Neural progenitor cell (in vitro differentiated cells): ENCODE results near the gene RNU6-8. TPM values are rescaled to one million over a fixed set of nuclear protein-coding genes. Genes with fewer than 3 reads are reported as not detected.

Experiments
- DNase-seq: peaks from one replicate; pipeline ENCODE4 v3.0.0-alpha.2; 2016; ENCODE audit warnings: low spot score
- H2AFZ ChIP-seq: fragments of 200-600 bp; sonication (generic); replicated peaks from 2 replicates; pipeline ENCODE4 v1.6.1; 2016; ENCODE audit warnings: antibody characterized with exemption
- H3F3A ChIP-seq: fragments of 200-600 bp; sonication (generic); 2 replicates; pipeline ENCODE4 v1.6.1; 2016; ENCODE audit warnings: antibody characterized with exemption, low read depth
- H3K27ac ChIP-seq: fragments of 200-600 bp; sonication (generic); 2 replicates; pipeline ENCODE4 v1.5.1; 2016; ENCODE audit warnings: mild to moderate bottlenecking
- H3K27me3 ChIP-seq: fragments of 200-600 bp; sonication (generic); 2 replicates; pipeline ENCODE4 v1.6.1; 2016; ENCODE audit warnings: mild to moderate bottlenecking, moderate library complexity
- H3K36me3 ChIP-seq: fragments of 200-600 bp; sonication (generic); 2 replicates; pipeline ENCODE4 v1.5.1; 2016
- H3K4me1 ChIP-seq: fragments of 200-600 bp; sonication (generic); 2 replicates; pipeline ENCODE4 v1.6.1; 2016; ENCODE audit warnings: mixed run types
- H3K4me2 ChIP-seq: fragments of 200-600 bp; sonication (generic); 2 replicates; pipeline ENCODE4 v1.6.1; 2016
- H3K4me3 ChIP-seq: fragments of 200-600 bp; sonication (generic); 2 replicates; pipeline ENCODE4 v1.5.1; 2016
- H3K79me2 ChIP-seq: fragments of 200-600 bp; sonication (generic); 2 replicates; pipeline ENCODE4 v1.6.1; 2016; ENCODE audit warnings: low read depth
- H3K9ac ChIP-seq: fragments of 200-600 bp; sonication (generic); 2 replicates; pipeline ENCODE4 v1.6.1; 2016
- H3K9me3 ChIP-seq: fragments of 200-600 bp; sonication (generic); 2 replicates; pipeline ENCODE4 v1.5.1; 2016; ENCODE audit warnings: low read depth
- H4K20me1 ChIP-seq: fragments of 200-600 bp; sonication (generic); 2 replicates; pipeline ENCODE4 v1.6.1; 2016; ENCODE audit warnings: low read depth
- H3K27ac Mint-ChIP-seq: 3 replicates; pipeline ENCODE4 v1.8.0; 2021; ENCODE audit warnings: mixed read lengths
- H3K27me3 Mint-ChIP-seq: 2 replicates; pipeline ENCODE4 v1.8.0; 2022; ENCODE audit warnings: low read depth, mild to moderate bottlenecking, inconsistent platforms, moderate library complexity, mixed read lengths; ENCODE audit not compliant: insufficient read depth
- H3K36me3 Mint-ChIP-seq: 3 replicates; pipeline ENCODE4 v1.8.0; 2021; ENCODE audit warnings: mixed read lengths
- H3K4me1 Mint-ChIP-seq: 3 replicates; pipeline ENCODE4 v1.8.0; 2021; ENCODE audit warnings: mixed read lengths
- H3K4me3 Mint-ChIP-seq: 3 replicates; pipeline ENCODE4 v1.8.0; 2021; ENCODE audit warnings: mild to moderate bottlenecking, moderate library complexity, mixed read lengths
- H3K9me3 Mint-ChIP-seq: 3 replicates; pipeline ENCODE4 v1.8.0; 2020; ENCODE audit warnings: mixed read lengths
- CTCF ChIP-seq: fragments of 200-600 bp; sonication (generic); IDR thresholded peaks from 2 replicates; pipeline ENCODE4 v1.5.1; 2017; ENCODE audit warnings: antibody characterized with exemption, mild to moderate bottlenecking
- EZH2 ChIP-seq: fragments of 200-600 bp; sonication (generic); IDR thresholded peaks from 2 replicates; pipeline ENCODE4 v1.6.1; 2017; ENCODE audit warnings: antibody characterized with exemption, mild to moderate bottlenecking, moderate library complexity
- EZH2phosphoT487 ChIP-seq: fragments of 200-600 bp; sonication (generic); IDR thresholded peaks from 2 replicates; pipeline ENCODE4 v1.6.1; 2017; ENCODE audit warnings: antibody characterized with exemption
- total RNA-seq: library from RNA; depleted of rRNA; stranded (reverse); fragments of >200 nt; gene quantifications from 2 replicates; pipeline ENCODE4 v1.2.3, GENCODE V29; 2015; ENCODE audit warnings: low replicate concordance

The RNU6-8 gene
- total RNA-seq, 1 donor from 2014 or later: not detected

- Histone ChIP-seq H3F3A (peaks cover 15% of the 10 kb centered on the region), H3K4me1 (peaks cover 9% of the 10 kb centered on the region), H3K27ac (no peak overlapping the region), H3K9ac (no peak overlapping the region), H4K20me1 (no peaks in the 10 kb centered on the region), H2AFZ (no peak overlapping the region), H3K4me3 (no peak overlapping the region), H3K79me2 (no peaks in the 10 kb centered on the region), H3K36me3 (no peaks in the 10 kb centered on the region), H3K9me3 (no peaks in the 10 kb centered on the region), H3K27me3 (no peaks in the 10 kb centered on the region), H3K4me2 (no peak overlapping the region)
- DNase-seq: no peak
- Mint-ChIP-seq H3K4me3 (no peak overlapping the region), H3K36me3 (no peaks in the 10 kb centered on the region), H3K4me1 (peaks cover 12% of the 10 kb centered on the region), H3K9me3 (no peaks in the 10 kb centered on the region), H3K27ac (no peak overlapping the region), H3K27me3 (peaks cover 3% of the 10 kb centered on the region)
- TF ChIP-seq EZH2 (no peak), CTCF (no peak), EZH2phosphoT487 (no peak)
These were observed 47.6 kb upstream of the RNU6-8 start for GRCh38 chr14:32250681-32251080.

GRCh38 chr14:32249780-32250179 is 46.7 kb upstream of the RNU6-8 start:
- H3K79me2 ChIP-seq: no peaks in the 10 kb centered on the region
- H4K20me1 ChIP-seq: no peaks in the 10 kb centered on the region
- Mint-ChIP-seq H3K27ac (no peak overlapping the region), H3K27me3 (peaks cover 3% of the 10 kb centered on the region), H3K4me1 (peaks cover 8% of the 10 kb centered on the region), H3K9me3 (no peaks in the 10 kb centered on the region), H3K36me3 (no peaks in the 10 kb centered on the region), H3K4me3 (no peak overlapping the region)
- peaks cover 5% of the 10 kb centered on the region for H3K4me1 ChIP-seq
- H2AFZ ChIP-seq: no peak overlapping the region
- H3K36me3 ChIP-seq: no peaks in the 10 kb centered on the region
- no peak overlapping the region for H3K9ac ChIP-seq
- no peak for TF ChIP-seq EZH2
- TF ChIP-seq EZH2phosphoT487: no peak
- TF ChIP-seq CTCF: no peak
- peaks cover 6% of the 10 kb centered on the region for H3F3A ChIP-seq
- no peaks in the 10 kb centered on the region for H3K27me3 ChIP-seq
- H3K9me3 ChIP-seq: no peaks in the 10 kb centered on the region
- no peak overlapping the region for H3K27ac ChIP-seq
- no peak overlapping the region for H3K4me3 ChIP-seq
- no peak for DNase-seq
- H3K4me2 ChIP-seq: no peak overlapping the region

- H3K27me3 Mint-ChIP-seq: peaks cover 3% of the 10 kb centered on the region
- no peaks in the 10 kb centered on the region for H3K9me3 Mint-ChIP-seq
- TF ChIP-seq CTCF (no peak), EZH2phosphoT487 (no peak), EZH2 (no peak)
- no peak overlapping the region for H3K4me3 Mint-ChIP-seq
- H2AFZ ChIP-seq: no peak overlapping the region
- H3K4me1 Mint-ChIP-seq: peaks cover 4% of the 10 kb centered on the region
- no peak overlapping the region for H3K9ac ChIP-seq
- H3K27ac ChIP-seq: no peak overlapping the region
- H3K79me2 ChIP-seq: no peaks in the 10 kb centered on the region
- no peak overlapping the region for H3K27ac Mint-ChIP-seq
- no peak overlapping the region for H3K4me3 ChIP-seq
- H3K9me3 ChIP-seq: no peaks in the 10 kb centered on the region
- peaks cover 2% of the 10 kb centered on the region for H3F3A ChIP-seq
- H4K20me1 ChIP-seq: no peaks in the 10 kb centered on the region
- peaks cover under 1% of the 10 kb centered on the region for H3K4me1 ChIP-seq
- H3K27me3 ChIP-seq: no peaks in the 10 kb centered on the region
- no peaks in the 10 kb centered on the region for H3K36me3 Mint-ChIP-seq
- DNase-seq: no peak
- no peak overlapping the region for H3K4me2 ChIP-seq
- no peaks in the 10 kb centered on the region for H3K36me3 ChIP-seq
These were observed 46.3 kb upstream of the RNU6-8 start for GRCh38 chr14:32249371-32249770.
